Measurements from ENCODE around the gene FIBIN.
"Not testable (repeated sequence)": the region's sequence is repeated elsewhere in the genome, so short reads cannot be mapped to it uniquely, and the experiment has no call there.

The FIBIN gene

GRCh38 chr11:26987272-26987671 lies 6.6 kb upstream of the FIBIN start:
- no peak for TF ChIP-seq ELF4 (IDR thresholded peaks at IDR 0.05)
- TF ChIP-seq LEF1 (IDR thresholded peaks at IDR 0.05; ENCODE audit: borderline replicate concordance): no peak
- POLR2A ChIA-PET: no interaction called here
- DNase-seq (ENCODE audit: extremely low spot score): no peak
- CTCF ChIA-PET: no interaction called here

GRCh38 chr11:26987731-26988130 lies 6.2 kb upstream of the FIBIN start:
- ChIA-PET CTCF (no interaction called here), POLR2A (no interaction called here)
- DNase-seq (ENCODE audit: extremely low spot score): no peak
- TF ChIP-seq SP1 (IDR thresholded peaks at IDR 0.05) (no peak), ELF4 (IDR thresholded peaks at IDR 0.05) (no peak), FOXK2 (IDR thresholded peaks at IDR 0.05) (no peak), L3MBTL2 (conservative IDR thresholded peaks at IDR 0.05) (no peak), TARDBP (IDR thresholded peaks at IDR 0.05) (no peak), LEF1 (IDR thresholded peaks at IDR 0.05; ENCODE audit: borderline replicate concordance) (no peak), HDGF (IDR thresholded peaks at IDR 0.05; ENCODE audit: borderline replicate concordance) (no peak), NFRKB (IDR thresholded peaks at IDR 0.05) (no peak), ZNF384 (IDR thresholded peaks at IDR 0.05) (no peak), FOXA1 (IDR thresholded peaks at IDR 0.05) (no peak)

- DNase-seq (ENCODE audit: extremely low spot score): no peak
- CTCF ChIA-PET: no interaction called here
- POLR2A ChIA-PET: no interaction called here
These were observed 1.8 kb upstream of the FIBIN start for GRCh38 chr11:26992031-26992541.

GRCh38 chr11:26994631-26995095 lies 751 bp downstream of the FIBIN start:
- DNase-seq (ENCODE audit: extremely low spot score): no peak
- TF ChIP-seq HDGF (IDR thresholded peaks at IDR 0.05; ENCODE audit: borderline replicate concordance) (no peak), NFRKB (IDR thresholded peaks at IDR 0.05) (no peak), CTBP1 (IDR thresholded peaks at IDR 0.05; ENCODE audit: borderline replicate concordance) (no peak)
- CTCF ChIA-PET: no interaction called here
- POLR2A ChIA-PET: no interaction called here

More at GRCh38 chr11:26992031-26992541, 1.8 kb upstream of the FIBIN start:
- no peak for TF ChIP-seq BHLHE40 (IDR thresholded peaks at IDR 0.05; ENCODE audit: borderline replicate concordance)
- no peak for TF ChIP-seq SP1 (IDR thresholded peaks at IDR 0.05)
- no peak for TF ChIP-seq FOXK2 (IDR thresholded peaks at IDR 0.05)
- no peak for TF ChIP-seq LEF1 (IDR thresholded peaks at IDR 0.05; ENCODE audit: borderline replicate concordance)
- no peak for TF ChIP-seq SUZ12 (IDR thresholded peaks at IDR 0.05)
- no peak for TF ChIP-seq PKNOX1 (IDR thresholded peaks at IDR 0.05)
- no peak for TF ChIP-seq ELF4 (IDR thresholded peaks at IDR 0.05)
- no peak for TF ChIP-seq FOXM1 (IDR thresholded peaks at IDR 0.05; ENCODE audit: borderline replicate concordance)
- no peak for TF ChIP-seq FOXA1 (IDR thresholded peaks at IDR 0.05)
- TF ChIP-seq L3MBTL2 (conservative IDR thresholded peaks at IDR 0.05): no peak
- TF ChIP-seq ZNF384 (IDR thresholded peaks at IDR 0.05): no peak
- no peak for TF ChIP-seq HDGF (IDR thresholded peaks at IDR 0.05; ENCODE audit: borderline replicate concordance)
- TF ChIP-seq CTBP1 (IDR thresholded peaks at IDR 0.05; ENCODE audit: borderline replicate concordance): no peak
- no peak for TF ChIP-seq ARNT (IDR thresholded peaks at IDR 0.05)
- TF ChIP-seq TARDBP (IDR thresholded peaks at IDR 0.05): no peak
- TF ChIP-seq NFRKB (IDR thresholded peaks at IDR 0.05): no peak

- POLR2A ChIA-PET: no interaction called here
- no peak for TF ChIP-seq SP1 (IDR thresholded peaks at IDR 0.05)
- no peak for TF ChIP-seq HDGF (IDR thresholded peaks at IDR 0.05; ENCODE audit: borderline replicate concordance)
- TF ChIP-seq FOXM1 (IDR thresholded peaks at IDR 0.05; ENCODE audit: borderline replicate concordance): no peak
- no peak for TF ChIP-seq FOXA1 (IDR thresholded peaks at IDR 0.05)
- no peak for TF ChIP-seq FOXK2 (IDR thresholded peaks at IDR 0.05)
- no peak for TF ChIP-seq PKNOX1 (IDR thresholded peaks at IDR 0.05)
- no peak for TF ChIP-seq NFRKB (IDR thresholded peaks at IDR 0.05)
- TF ChIP-seq ZNF384 (IDR thresholded peaks at IDR 0.05): no peak
- TF ChIP-seq TARDBP (IDR thresholded peaks at IDR 0.05): no peak
- DNase-seq (ENCODE audit: extremely low spot score): no peak
- CTCF ChIA-PET: no interaction called here
These were observed 2.0 kb downstream of the FIBIN start for GRCh38 chr11:26995701-26996460.

- TF ChIP-seq SUZ12 (IDR thresholded peaks at IDR 0.05) (no peak), BHLHE40 (IDR thresholded peaks at IDR 0.05; ENCODE audit: borderline replicate concordance) (no peak), ELF4 (IDR thresholded peaks at IDR 0.05) (no peak), FOXM1 (IDR thresholded peaks at IDR 0.05; ENCODE audit: borderline replicate concordance) (no peak), SP1 (IDR thresholded peaks at IDR 0.05) (no peak), PKNOX1 (IDR thresholded peaks at IDR 0.05) (no peak), FOXA1 (IDR thresholded peaks at IDR 0.05) (no peak), ARNT (IDR thresholded peaks at IDR 0.05) (no peak), FOXK2 (IDR thresholded peaks at IDR 0.05) (no peak), HDGF (IDR thresholded peaks at IDR 0.05; ENCODE audit: borderline replicate concordance) (no peak), LEF1 (IDR thresholded peaks at IDR 0.05; ENCODE audit: borderline replicate concordance) (no peak), ZNF384 (IDR thresholded peaks at IDR 0.05) (no peak), L3MBTL2 (conservative IDR thresholded peaks at IDR 0.05) (no peak), CTBP1 (IDR thresholded peaks at IDR 0.05; ENCODE audit: borderline replicate concordance) (no peak), NFRKB (IDR thresholded peaks at IDR 0.05) (no peak), TARDBP (IDR thresholded peaks at IDR 0.05) (no peak)
- POLR2A ChIA-PET: no interaction called here
- CTCF ChIA-PET: no interaction called here
- no peak for DNase-seq (ENCODE audit: extremely low spot score)
These were observed 3.5 kb downstream of the FIBIN start for GRCh38 chr11:26997378-26997777.

- CTCF ChIA-PET; POLR2A ChIA-PET; DNase-seq (ENCODE audit: extremely low spot score): not testable (repeated sequence)
These were observed 7.3 kb downstream of the FIBIN start for GRCh38 chr11:27001136-27001730.

Measured in HEK293T (cell line).